ENCODE results near the gene ZBTB7B. TPM values are rescaled to one million over a fixed set of nuclear protein-coding genes. Genes with fewer than 3 reads are reported as not detected.

The ZBTB7B gene
- total RNA-seq, 1 donor from 2014 or later = 23.6 TPM

GRCh38 chr1:155034318-155035208 is 32.0 kb downstream of the ZBTB7B start:
- no peak for DNase-seq (ENCODE audit: extremely low read depth, low read depth, low spot score)

- no peak for DNase-seq (ENCODE audit: extremely low read depth, low read depth, low spot score)
Measured at GRCh38 chr1:155035936-155036335, 33.3 kb downstream of the ZBTB7B start.

GRCh38 chr1:155037043-155037442 is 34.4 kb downstream of the ZBTB7B start:
- no peak for DNase-seq (ENCODE audit: extremely low read depth, low read depth, low spot score)

- no peak for DNase-seq (ENCODE audit: extremely low read depth, low read depth, low spot score)
Measured at GRCh38 chr1:155037851-155038441, 35.3 kb downstream of the ZBTB7B start.

- DNase-seq (ENCODE audit: extremely low read depth, low read depth, low spot score) = no peak
Measured at GRCh38 chr1:155038602-155039307, 36.2 kb downstream of the ZBTB7B start.

- DNase-seq (ENCODE audit: extremely low read depth, low read depth, low spot score) = no peak
Measured at GRCh38 chr1:155039308-155039669, 36.7 kb downstream of the ZBTB7B start.

- no peak for DNase-seq (ENCODE audit: extremely low read depth, low read depth, low spot score)
Measured at GRCh38 chr1:155040358-155041093, 37.9 kb downstream of the ZBTB7B start.

- no peak for DNase-seq (ENCODE audit: extremely low read depth, low read depth, low spot score)
Measured at GRCh38 chr1:155042789-155043188, 40.2 kb downstream of the ZBTB7B start.

GRCh38 chr1:155043301-155043702 is 40.7 kb downstream of the ZBTB7B start:
- no peak for DNase-seq (ENCODE audit: extremely low read depth, low read depth, low spot score)

- no peak for DNase-seq (ENCODE audit: extremely low read depth, low read depth, low spot score)
Measured at GRCh38 chr1:155043793-155044192, 41.2 kb downstream of the ZBTB7B start.

- no peak for DNase-seq (ENCODE audit: extremely low read depth, low read depth, low spot score)
Measured at GRCh38 chr1:155044365-155044764, 41.8 kb downstream of the ZBTB7B start.

GRCh38 chr1:155044812-155045657 is 42.4 kb downstream of the ZBTB7B start:
- DNase-seq (ENCODE audit: extremely low read depth, low read depth, low spot score) = peak; percentile 57

- no peak for DNase-seq (ENCODE audit: extremely low read depth, low read depth, low spot score)
Measured at GRCh38 chr1:155048449-155049334, 46.1 kb downstream of the ZBTB7B start.

GRCh38 chr1:155049651-155050559 is 47.3 kb downstream of the ZBTB7B start:
- DNase-seq (ENCODE audit: extremely low read depth, low read depth, low spot score) = no peak

GRCh38 chr1:155050560-155051341 is 48.1 kb downstream of the ZBTB7B start, which contains the start of gene ADAM15:
ADAM15 (plus strand) TSS chr1:155051316; CDS start chr1:155051387, 71 bp downstream.
- no peak for DNase-seq (ENCODE audit: extremely low read depth, low read depth, low spot score)

GRCh38 chr1:155051342-155051776 is 48.8 kb downstream of the ZBTB7B start:
- DNase-seq (ENCODE audit: extremely low read depth, low read depth, low spot score) = no peak

- no peak for DNase-seq (ENCODE audit: extremely low read depth, low read depth, low spot score)
Measured at GRCh38 chr1:155051777-155052398, 49.3 kb downstream of the ZBTB7B start.

Data from glomerular endothelial cell (primary cell).